HG03095 (cell line): ENCODE results near the gene TSPAN33.
"Not testable (repeated sequence)": the region's sequence is repeated elsewhere in the genome, so short reads cannot be mapped to it uniquely, and the experiment has no call there.

Experiments
- ATAC-seq: cut with Tn5 transposase; IDR thresholded peaks from one replicate; pipeline ENCODE4 v1.9.1; 2021; ENCODE audit warnings: moderate library complexity; ENCODE audit not compliant: unreplicated experiment

The TSPAN33 gene

DNA sequence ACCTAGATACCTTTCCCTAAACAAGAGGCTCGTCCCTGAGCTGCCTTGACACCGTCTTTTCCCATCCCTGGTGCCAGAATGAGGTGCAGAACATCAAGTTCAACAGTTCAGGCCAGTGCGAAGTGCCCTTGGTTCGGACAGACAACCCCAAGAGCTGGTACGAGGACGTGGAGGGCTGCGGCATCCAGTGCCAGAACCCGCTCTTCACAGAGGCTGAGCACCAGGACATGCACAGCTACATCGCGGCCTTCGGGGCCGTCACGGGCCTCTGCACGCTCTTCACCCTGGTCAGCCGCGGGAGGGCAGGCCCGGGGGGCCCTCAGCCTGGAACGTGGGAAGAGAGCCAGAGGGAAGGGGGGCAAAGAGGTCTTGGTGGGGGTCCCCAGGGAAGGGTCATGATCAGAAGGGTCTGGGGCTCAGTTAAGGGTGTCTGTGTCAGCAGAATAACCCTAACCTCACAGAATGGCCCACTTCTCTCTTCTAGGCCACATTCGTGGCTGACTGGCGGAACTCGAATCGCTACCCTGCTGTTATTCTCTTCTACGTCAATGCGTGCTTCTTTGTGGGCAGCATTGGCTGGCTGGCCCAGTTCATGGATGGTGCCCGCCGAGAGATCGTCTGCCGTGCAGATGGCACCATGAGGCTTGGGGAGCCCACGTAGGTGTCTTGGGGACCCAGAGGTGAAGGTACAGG, 60.8 kb downstream of the TSPAN33 start:
- ATAC-seq: no peak

- no peak for ATAC-seq
These were observed 61.7 kb downstream of the TSPAN33 start for GRCh38 chr7:129205987-129206785.

DNA sequence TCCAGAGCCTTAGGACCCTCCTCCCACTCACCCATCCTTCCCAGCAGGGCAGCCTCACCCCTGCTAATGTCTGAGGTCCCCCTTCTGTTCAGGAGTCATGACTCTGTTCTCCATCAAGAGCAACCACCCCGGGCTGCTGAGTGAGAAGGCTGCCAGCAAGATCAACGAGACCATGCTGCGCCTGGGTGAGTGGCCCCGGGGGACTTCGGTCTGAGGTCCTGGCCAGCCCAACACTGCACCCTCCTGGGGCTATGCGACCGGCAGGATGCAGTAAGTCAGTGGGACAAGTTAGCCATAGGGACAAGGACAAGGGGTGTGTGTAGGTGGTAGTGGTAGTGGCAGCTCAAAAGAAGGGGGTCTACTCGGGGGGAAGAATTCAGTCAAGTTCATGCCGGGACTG, 64.2 kb downstream of the TSPAN33 start:
- no peak for ATAC-seq

- ATAC-seq: no peak
These were observed 64.8 kb downstream of the TSPAN33 start for GRCh38 chr7:129209067-129209926.

- no peak for ATAC-seq
These were observed 65.9 kb downstream of the TSPAN33 start for GRCh38 chr7:129210256-129210988.

GRCh38 chr7:129210989-129211312, 66.4 kb downstream of the TSPAN33 start:
- no peak for ATAC-seq

- ATAC-seq: no peak
These were observed 67.6 kb downstream of the TSPAN33 start for GRCh38 chr7:129212126-129212525.

DNA sequence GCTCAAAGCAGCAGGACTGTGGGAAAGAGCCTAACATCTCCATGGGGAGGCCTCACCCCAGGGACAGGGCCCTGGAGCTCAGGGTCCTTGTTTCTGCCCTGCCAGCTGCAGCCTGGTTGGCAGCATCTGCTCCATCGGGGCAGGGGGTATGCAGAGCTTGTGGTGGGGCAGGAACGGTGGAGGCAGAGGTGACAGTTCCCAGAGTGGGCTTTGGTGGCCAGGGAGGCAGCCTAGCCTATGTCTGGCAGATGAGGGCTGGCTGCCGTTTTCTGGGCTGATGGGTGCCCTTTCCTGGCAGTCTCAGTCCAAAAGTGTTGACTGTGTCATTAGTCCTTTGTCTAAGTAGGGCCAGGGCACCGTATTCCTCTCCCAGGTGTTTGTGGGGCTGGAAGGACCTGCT, 68.1 kb downstream of the TSPAN33 start:
- no peak for ATAC-seq

GRCh38 chr7:129213828-129214227, 69.3 kb downstream of the TSPAN33 start:
- no peak for ATAC-seq

- ATAC-seq: not testable (repeated sequence)
These were observed 71.2 kb downstream of the TSPAN33 start for GRCh38 chr7:129215691-129216090.

DNA sequence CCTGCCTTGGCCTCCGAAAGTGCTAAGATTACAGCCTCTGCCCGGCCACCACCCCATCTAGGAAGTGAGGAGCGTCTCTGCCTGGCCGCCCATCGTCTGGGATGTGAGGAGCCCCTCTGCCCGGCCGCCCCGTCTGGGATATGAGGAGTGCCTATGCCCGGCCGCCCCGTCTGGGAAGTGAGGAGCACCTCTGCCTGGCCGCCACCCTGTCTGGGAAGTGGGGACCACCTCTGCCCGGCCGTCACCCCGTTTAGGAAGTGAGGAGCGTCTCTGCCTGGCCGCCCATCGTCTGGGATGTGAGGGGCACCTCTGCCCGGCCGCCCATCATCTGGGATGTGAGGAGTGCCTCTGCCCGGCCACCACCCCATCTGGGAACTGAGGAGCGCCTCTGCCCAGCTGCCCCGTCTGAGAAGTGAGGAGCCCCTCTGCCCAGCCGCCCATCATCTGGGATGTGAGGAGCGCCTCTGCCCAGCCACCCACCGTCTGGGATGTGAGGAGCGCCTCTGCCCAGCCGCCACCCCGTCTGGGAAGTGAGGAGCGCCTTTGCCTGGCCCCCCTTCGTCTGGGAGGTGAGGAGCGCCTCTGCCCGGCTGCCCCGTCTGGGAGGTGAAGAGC, 71.7 kb downstream of the TSPAN33 start:
- ATAC-seq: not testable (repeated sequence)

DNA sequence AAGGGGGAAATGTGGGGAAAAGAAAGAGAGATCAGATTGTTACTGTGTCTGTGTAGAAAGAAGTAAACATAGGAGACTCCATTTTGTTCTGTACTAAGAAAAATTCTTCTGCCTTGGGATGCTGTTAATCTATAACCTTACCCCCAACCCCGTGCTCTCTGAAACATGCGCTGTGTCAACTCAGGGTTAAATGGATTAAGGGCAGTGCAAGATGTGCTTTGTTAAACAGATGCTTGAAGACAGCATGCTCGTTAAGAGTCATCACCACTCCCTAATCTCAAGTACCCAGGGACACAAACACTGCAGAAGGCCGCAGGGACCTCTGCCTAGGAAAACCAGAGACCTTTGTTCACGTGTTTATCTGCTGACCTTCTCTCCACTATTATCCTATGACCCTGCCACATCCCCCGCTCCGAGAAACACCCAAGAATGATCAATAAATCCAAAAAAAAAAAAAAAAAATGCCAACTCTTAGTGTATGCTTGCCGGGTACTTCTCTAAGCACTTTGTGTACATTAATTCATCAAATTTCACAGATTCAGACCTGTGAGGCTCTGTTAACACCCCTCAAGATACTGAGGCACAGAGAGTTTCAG, 72.4 kb downstream of the TSPAN33 start:
- ATAC-seq: not testable (repeated sequence)

GRCh38 chr7:129218514-129219062, 74.1 kb downstream of the TSPAN33 start:
- ATAC-seq: no peak

DNA sequence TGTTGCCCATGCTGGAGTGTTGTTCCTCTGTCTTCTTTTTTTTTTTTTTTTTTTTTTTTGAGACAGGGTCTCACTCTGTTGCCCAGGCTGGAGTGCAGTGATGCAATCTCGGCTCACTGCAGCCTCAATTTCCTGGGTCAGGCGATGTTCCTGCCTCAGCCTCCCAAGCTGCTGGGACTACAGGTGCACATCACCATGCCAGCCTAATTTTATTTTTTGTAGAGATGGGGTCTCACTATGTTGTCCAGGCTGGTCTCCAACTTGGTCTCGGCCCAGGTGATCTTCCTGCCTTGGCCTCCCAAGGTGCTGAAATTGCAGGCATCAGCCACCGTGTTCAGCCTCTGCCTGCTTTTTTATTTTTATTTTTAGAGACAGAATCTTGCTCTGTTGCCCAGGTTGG, 74.7 kb downstream of the TSPAN33 start:
- ATAC-seq: not testable (repeated sequence)
